Progenitor cell of endocrine pancreas (in vitro differentiated cells): ENCODE data around the gene SUMO3. TPM values are rescaled to one million over a fixed set of nuclear protein-coding genes. Genes with fewer than 3 reads are reported as not detected.

Experiments
- DNase-seq: peaks from one replicate; pipeline ENCODE4 v3.0.0; 2021; ENCODE audit warnings: low spot score; ENCODE audit not compliant: unreplicated experiment
- H3K27ac Mint-ChIP-seq: 2 replicates; pipeline ENCODE4 v1.8.0; 2021; ENCODE audit warnings: mild to moderate bottlenecking, moderate library complexity, mixed read lengths
- H3K27me3 Mint-ChIP-seq: 2 replicates; pipeline ENCODE4 v1.8.0; 2021; ENCODE audit warnings: mixed read lengths
- H3K36me3 Mint-ChIP-seq: 2 replicates; pipeline ENCODE4 v1.8.0; 2022; ENCODE audit warnings: mixed read lengths; ENCODE audit not compliant: insufficient read depth
- H3K4me1 Mint-ChIP-seq: 2 replicates; pipeline ENCODE4 v1.8.0; 2021; ENCODE audit warnings: low read depth, mixed read lengths
- H3K4me3 Mint-ChIP-seq: 2 replicates; pipeline ENCODE4 v1.8.0; 2021; ENCODE audit warnings: low read depth, mild to moderate bottlenecking, moderate library complexity, mixed read lengths
- H3K9me3 Mint-ChIP-seq: 2 replicates; pipeline ENCODE4 v1.8.0; 2021; ENCODE audit warnings: low read depth, mixed read lengths
- CTCF ChIP-seq: fragments of 200-600 bp; sonication (generic); IDR thresholded peaks from one replicate; pipeline ENCODE4 v1.5.0; 2021; ENCODE audit warnings: antibody characterized with exemption, mild to moderate bottlenecking; ENCODE audit not compliant: unreplicated experiment
- total RNA-seq: library from RNA; stranded (reverse); gene quantifications from 2 replicates; pipeline ENCODE4 v1.2.1, GENCODE V29; 2021

Gene SUMO3
- total RNA-seq, 1 donor from 2014 or later, result 65.0 TPM

- peak; percentile 92 for TF ChIP-seq CTCF
- no peak overlapping the region for H3K4me3 Mint-ChIP-seq
- peak; percentile 31 for DNase-seq
- peaks cover 11% of the 10 kb centered on the region for H3K4me1 Mint-ChIP-seq
- H3K27ac Mint-ChIP-seq, result peak overlapping the region; percentile 78
- H3K36me3 Mint-ChIP-seq, result peaks cover 6% of the 10 kb centered on the region
- no peaks in the 10 kb centered on the region for H3K9me3 Mint-ChIP-seq
- H3K27me3 Mint-ChIP-seq, result no peaks in the 10 kb centered on the region
These were observed 24.9 kb downstream of the SUMO3 start for GRCh38 chr21:44792702-44793591.

GRCh38 chr21:44791993-44792392 lies 25.9 kb downstream of the SUMO3 start:
- no peak for TF ChIP-seq CTCF
- no peaks in the 10 kb centered on the region for H3K27me3 Mint-ChIP-seq
- no peaks in the 10 kb centered on the region for H3K9me3 Mint-ChIP-seq
- no peak for DNase-seq
- H3K4me3 Mint-ChIP-seq, result no peak overlapping the region
- peaks cover 11% of the 10 kb centered on the region for H3K4me1 Mint-ChIP-seq
- peak overlapping the region; percentile 62 for H3K27ac Mint-ChIP-seq
- H3K36me3 Mint-ChIP-seq, result peaks cover 6% of the 10 kb centered on the region

GRCh38 chr21:44791246-44791645 lies 26.6 kb downstream of the SUMO3 start:
- no peaks in the 10 kb centered on the region for H3K27me3 Mint-ChIP-seq
- H3K4me3 Mint-ChIP-seq, result no peak overlapping the region
- H3K36me3 Mint-ChIP-seq, result peaks cover 6% of the 10 kb centered on the region
- no peaks in the 10 kb centered on the region for H3K9me3 Mint-ChIP-seq
- no peak for TF ChIP-seq CTCF
- H3K4me1 Mint-ChIP-seq, result peaks cover 11% of the 10 kb centered on the region
- no peak overlapping the region for H3K27ac Mint-ChIP-seq
- no peak for DNase-seq

- no peak for DNase-seq
- no peaks in the 10 kb centered on the region for H3K9me3 Mint-ChIP-seq
- no peak for TF ChIP-seq CTCF
- no peaks in the 10 kb centered on the region for H3K27me3 Mint-ChIP-seq
- no peak overlapping the region for H3K4me3 Mint-ChIP-seq
- H3K4me1 Mint-ChIP-seq, result peaks cover 11% of the 10 kb centered on the region
- H3K36me3 Mint-ChIP-seq, result peaks cover 11% of the 10 kb centered on the region
- H3K27ac Mint-ChIP-seq, result no peak overlapping the region
These were observed 27.5 kb downstream of the SUMO3 start for GRCh38 chr21:44790368-44790767.

- Mint-ChIP-seq H3K9me3 (no peaks in the 10 kb centered on the region), H3K27ac (no peak overlapping the region), H3K4me1 (peaks cover 11% of the 10 kb centered on the region), H3K36me3 (peaks cover 14% of the 10 kb centered on the region), H3K27me3 (no peaks in the 10 kb centered on the region), H3K4me3 (no peak overlapping the region)
- TF ChIP-seq CTCF, result no peak
- no peak for DNase-seq
These were observed 28.0 kb downstream of the SUMO3 start for GRCh38 chr21:44789880-44790279.
